Testis (tissue), 3 donors: ENCODE measurements around the gene ALK. TPM values are rescaled to one million over a fixed set of nuclear protein-coding genes. Genes with fewer than 3 reads are reported as not detected.

ENCODE experiments used
- DNase-seq: peaks from one replicate; pipeline ENCODE4 v3.0.0-alpha.2; 2019
- H3K27ac ChIP-seq, 2 donors: fragments of 200-600 bp; sonication (generic); one replicate each; pipeline ENCODE4 v1.5.1; 2019
- H3K27me3 ChIP-seq: fragments of 200-600 bp; sonication (generic); one replicate; pipeline ENCODE4 v1.5.1; 2019
- H3K36me3 ChIP-seq: fragments of 200-600 bp; sonication (generic); one replicate; pipeline ENCODE4 v1.5.1; 2017; ENCODE audit warnings: low read depth; ENCODE audit errors: missing control alignments
- H3K4me1 ChIP-seq: fragments of 200-600 bp; sonication (generic); one replicate; pipeline ENCODE4 v1.5.1; 2019
- H3K4me3 ChIP-seq, 2 donors: fragments of 200-600 bp; sonication (generic); one replicate each; pipeline ENCODE4 v1.5.1; 2017 to 2019
- H3K9me3 ChIP-seq: fragments of 200-600 bp; sonication (generic); one replicate; pipeline ENCODE4 v1.5.1; 2017
- POLR2A ChIP-seq: fragments of 450-650 bp; IDR thresholded peaks from one replicate; pipeline ENCODE4 v1.6.1; 2017; ENCODE audit warnings: antibody characterized with exemption, mild to moderate bottlenecking, moderate library complexity
- WGBS, 2 donors: methylation state at CpG; one replicate each; pipeline ENCODE4 v1.1.5; 2018; 5-methylcytosine and 5-hydroxymethylcytosine counted together
- intact Hi-C: fragments of 100-400 bp; cut with DNase I; formaldehyde crosslinking; loops from one replicate; pipeline ENCODE4 v1.15.1; 2023; ENCODE audit warnings: low total_unique reads
- polyA plus RNA-seq: library from polyadenylated mRNA; stranded (reverse); fragments of 350-450 nt; fragmentation: Illumina TruSeq; extraction: RNeasy Lipid Tissue Mini Kit (QIAGEN cat#74804); gene quantifications from one replicate; pipeline ENCODE4 v1.2.3, GENCODE V29; 2014; ENCODE audit warnings: low read depth, low replicate concordance; ENCODE audit not compliant: insufficient read depth
- total RNA-seq, 2 donors: library from RNA; depleted of rRNA; stranded (reverse); fragments of >200 nt; gene quantifications; one replicate each; pipeline ENCODE4 v1.2.3, GENCODE V29; 2016
- TF ChIP-seq, protein P1 (sequence below), 3 experiments: fragments of 450-650 bp in 2 of 3; fragments of 200-600 bp in 1 of 3; sonication (generic) in 1 of 3; IDR thresholded peaks; one replicate each; pipeline ENCODE4 v1.5.1; 2016 to 2019; ENCODE audit warnings: antibody characterized with exemption in 3 of 3, mild to moderate bottlenecking in 2 of 3, moderate library complexity in 1 of 3

The ALK gene
- total and polyA plus RNA-seq, 3 donors from 2014 or later: 2.1 to 3.8 (median 3.8) TPM

DNA sequence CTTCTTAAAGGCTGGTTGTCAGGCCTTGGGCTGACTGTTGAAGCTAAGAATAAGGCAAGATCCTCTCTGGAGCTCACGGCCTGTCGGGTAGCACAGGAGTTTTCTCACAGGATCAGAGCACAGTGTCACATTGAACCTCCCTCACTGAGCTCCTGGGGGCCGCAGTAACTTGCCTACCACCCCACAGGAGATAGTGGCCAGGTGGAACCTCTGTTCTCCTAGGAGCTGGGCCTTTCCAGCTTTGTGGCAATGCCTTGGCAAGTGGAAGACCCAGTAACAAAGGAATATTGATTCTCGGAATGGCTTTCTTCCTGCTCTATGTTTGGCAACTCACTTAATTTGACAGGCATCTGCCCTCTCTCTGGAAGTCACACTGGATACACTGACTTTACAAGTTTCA lies 1.2 kb upstream of the ALK start:
- Histone ChIP-seq H3K9me3 (no peaks in the 10 kb centered on the region), H3K27ac (no peak overlapping the region), H3K36me3 (no peaks in the 10 kb centered on the region), H3K4me1 (peaks cover 22% of the 10 kb centered on the region), H3K27me3 (peaks cover 2% of the 10 kb centered on the region), H3K4me3 (no peak overlapping the region)
- intact Hi-C loops: loop anchor here (10.0 kb wide), 1 partner anchor 102 kb away; no protein-coding TSS in a partner anchor
- DNase-seq: no peak
- WGBS, 2 donors: 36 to 65% methylated on average over 4 of the region's 4 CpGs
- TF ChIP-seq, protein P1, sequence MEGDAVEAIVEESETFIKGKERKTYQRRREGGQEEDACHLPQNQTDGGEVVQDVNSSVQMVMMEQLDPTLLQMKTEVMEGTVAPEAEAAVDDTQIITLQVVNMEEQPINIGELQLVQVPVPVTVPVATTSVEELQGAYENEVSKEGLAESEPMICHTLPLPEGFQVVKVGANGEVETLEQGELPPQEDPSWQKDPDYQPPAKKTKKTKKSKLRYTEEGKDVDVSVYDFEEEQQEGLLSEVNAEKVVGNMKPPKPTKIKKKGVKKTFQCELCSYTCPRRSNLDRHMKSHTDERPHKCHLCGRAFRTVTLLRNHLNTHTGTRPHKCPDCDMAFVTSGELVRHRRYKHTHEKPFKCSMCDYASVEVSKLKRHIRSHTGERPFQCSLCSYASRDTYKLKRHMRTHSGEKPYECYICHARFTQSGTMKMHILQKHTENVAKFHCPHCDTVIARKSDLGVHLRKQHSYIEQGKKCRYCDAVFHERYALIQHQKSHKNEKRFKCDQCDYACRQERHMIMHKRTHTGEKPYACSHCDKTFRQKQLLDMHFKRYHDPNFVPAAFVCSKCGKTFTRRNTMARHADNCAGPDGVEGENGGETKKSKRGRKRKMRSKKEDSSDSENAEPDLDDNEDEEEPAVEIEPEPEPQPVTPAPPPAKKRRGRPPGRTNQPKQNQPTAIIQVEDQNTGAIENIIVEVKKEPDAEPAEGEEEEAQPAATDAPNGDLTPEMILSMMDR (IDR thresholded peaks at IDR 0.05): no peak
- TF ChIP-seq POLR2A: no peak

DNA sequence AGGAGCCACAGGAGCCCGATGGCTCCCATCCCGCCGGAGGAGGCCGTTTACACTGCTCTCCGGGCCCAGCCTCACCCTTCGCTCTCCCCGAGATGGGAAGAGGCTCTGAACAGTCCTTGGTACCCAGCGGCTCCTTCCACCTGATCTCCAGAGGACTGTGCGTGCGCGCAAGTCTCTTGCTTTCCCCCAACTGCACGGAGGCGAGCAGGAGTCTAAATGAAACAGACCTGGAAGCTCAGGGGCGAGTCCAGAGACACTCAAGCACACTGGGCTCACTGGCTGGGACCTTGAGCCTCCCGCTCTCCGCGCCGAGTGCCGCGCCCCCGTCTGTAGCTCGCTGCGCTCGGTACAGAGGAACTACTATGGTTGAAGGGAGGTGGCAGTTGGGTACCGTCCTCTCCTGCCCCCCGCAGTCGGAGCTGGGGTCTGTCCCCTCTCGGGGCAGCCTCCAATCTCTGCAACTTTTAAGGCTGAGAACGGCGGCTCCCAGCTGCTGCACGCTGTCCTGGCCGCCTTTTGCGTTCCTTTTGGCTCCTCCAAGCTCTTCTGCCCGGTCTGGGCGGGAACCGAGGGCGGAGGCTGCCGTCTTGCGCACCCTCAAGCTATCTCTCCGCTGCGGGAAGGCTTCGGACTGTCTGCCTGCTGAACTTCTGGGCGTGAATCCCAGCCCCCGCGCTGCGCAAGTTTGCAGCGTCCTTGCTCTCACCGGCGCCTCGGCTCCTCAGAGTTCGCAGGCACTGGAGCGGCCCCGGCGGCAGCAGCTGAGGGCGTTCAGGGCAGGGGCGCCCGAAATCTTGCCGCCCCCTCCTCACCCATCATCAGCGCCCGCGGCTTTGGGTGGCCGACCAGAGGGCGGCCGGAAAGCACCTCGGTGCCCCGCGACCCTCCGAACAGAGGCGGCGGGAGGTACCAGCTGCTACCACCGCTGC lies 491 bp downstream of the ALK start:
- TF ChIP-seq, protein P1 (IDR thresholded peaks at IDR 0.05): no peak
- no peak for TF ChIP-seq POLR2A
- Histone ChIP-seq H3K4me3 (peak overlapping the region; percentile 34 to 45), H3K4me1 (peaks cover 22% of the 10 kb centered on the region), H3K36me3 (no peaks in the 10 kb centered on the region), H3K9me3 (no peaks in the 10 kb centered on the region), H3K27me3 (peaks cover 2% of the 10 kb centered on the region), H3K27ac (no peak overlapping the region)
- peak; percentile 25 for DNase-seq
- 0 to 1% methylated on average over 14 to 71 of the region's 71 CpGs for WGBS, 2 donors
- intact Hi-C loops: loop anchor here (10.0 kb wide), 1 partner anchor 104 kb away; no protein-coding TSS in a partner anchor

DNA sequence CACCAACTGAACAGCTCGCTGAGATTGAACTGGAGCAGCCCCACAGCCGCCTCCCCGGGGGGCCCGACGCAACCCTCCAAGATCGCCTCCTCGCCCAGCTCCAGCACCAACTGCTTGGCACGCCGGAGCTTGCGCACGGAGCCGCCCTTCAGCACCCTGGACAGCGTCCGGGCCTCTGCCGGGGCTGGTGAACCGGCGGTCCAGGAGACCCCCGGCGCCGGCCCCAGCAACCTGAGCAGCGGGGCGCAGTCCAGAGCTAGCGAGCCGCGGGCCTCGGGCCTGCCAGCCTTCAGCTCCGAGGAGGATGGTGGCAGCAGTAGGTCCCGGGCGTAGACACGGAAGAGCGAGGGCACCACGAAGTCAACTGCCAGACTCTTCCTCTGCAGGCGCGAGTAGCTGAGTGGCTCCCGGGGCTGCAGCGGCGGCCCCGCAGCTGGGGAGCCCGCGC lies 1.2 kb downstream of the ALK start:
- WGBS, 2 donors: 0 to 2% methylated on average over 9 to 19 of the region's 40 CpGs
- DNase-seq: peak; percentile 74
- H3K4me1 ChIP-seq: peaks cover 22% of the 10 kb centered on the region
- no peaks in the 10 kb centered on the region for H3K9me3 ChIP-seq
- H3K4me3 ChIP-seq: peak overlapping the region in 1 of 2 donors; percentile 45
- H3K27me3 ChIP-seq: peaks cover 2% of the 10 kb centered on the region
- no peak overlapping the region for H3K27ac ChIP-seq
- H3K36me3 ChIP-seq: no peaks in the 10 kb centered on the region
- intact Hi-C loops: loop anchor here (10.0 kb wide), 1 partner anchor 105 kb away; no protein-coding TSS in a partner anchor
- TF ChIP-seq, protein P1 (IDR thresholded peaks at IDR 0.05): no peak
- no peak for TF ChIP-seq POLR2A

DNA sequence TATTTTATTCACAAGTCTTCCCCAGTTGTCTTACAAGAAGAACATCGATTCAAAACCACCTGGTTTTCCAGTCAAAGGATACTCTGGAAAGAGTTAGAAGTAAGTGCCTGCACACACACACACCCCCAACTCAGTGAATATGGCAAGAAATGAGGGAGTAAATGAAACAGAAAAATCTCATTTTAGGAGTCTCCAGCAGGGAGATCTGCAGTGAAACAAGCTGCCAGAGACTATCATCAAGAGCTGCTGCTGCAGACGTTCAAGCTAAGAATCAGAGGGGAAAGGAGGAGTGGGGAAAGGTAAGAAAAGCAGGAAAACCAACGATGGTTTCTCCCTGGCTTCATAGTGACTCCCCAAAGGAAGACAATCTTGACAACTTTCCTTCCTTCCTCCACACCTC lies 2.4 kb downstream of the ALK start:
- peaks cover 2% of the 10 kb centered on the region for H3K27me3 ChIP-seq

More for the DNA sequence above, 2.4 kb downstream of the ALK start:
- Histone ChIP-seq H3K9me3 (no peaks in the 10 kb centered on the region), H3K4me3 (no peak overlapping the region), H3K27ac (no peak overlapping the region), H3K36me3 (no peaks in the 10 kb centered on the region), H3K4me1 (peaks cover 22% of the 10 kb centered on the region)
- no peak for DNase-seq
- intact Hi-C loops: no loop called here
- WGBS, 2 donors: 36 to 46% methylated on average over 3 of the region's 3 CpGs
- no peak for TF ChIP-seq POLR2A
- TF ChIP-seq, protein P1 (IDR thresholded peaks at IDR 0.05): no peak
